ENCODE results near the gene WDR37. TPM values are rescaled to one million over a fixed set of nuclear protein-coding genes. Genes with fewer than 3 reads are reported as not detected.

The WDR37 gene
- total RNA-seq, 2 experiments from 2014 or later: 24.9 to 27.0 TPM

DNA sequence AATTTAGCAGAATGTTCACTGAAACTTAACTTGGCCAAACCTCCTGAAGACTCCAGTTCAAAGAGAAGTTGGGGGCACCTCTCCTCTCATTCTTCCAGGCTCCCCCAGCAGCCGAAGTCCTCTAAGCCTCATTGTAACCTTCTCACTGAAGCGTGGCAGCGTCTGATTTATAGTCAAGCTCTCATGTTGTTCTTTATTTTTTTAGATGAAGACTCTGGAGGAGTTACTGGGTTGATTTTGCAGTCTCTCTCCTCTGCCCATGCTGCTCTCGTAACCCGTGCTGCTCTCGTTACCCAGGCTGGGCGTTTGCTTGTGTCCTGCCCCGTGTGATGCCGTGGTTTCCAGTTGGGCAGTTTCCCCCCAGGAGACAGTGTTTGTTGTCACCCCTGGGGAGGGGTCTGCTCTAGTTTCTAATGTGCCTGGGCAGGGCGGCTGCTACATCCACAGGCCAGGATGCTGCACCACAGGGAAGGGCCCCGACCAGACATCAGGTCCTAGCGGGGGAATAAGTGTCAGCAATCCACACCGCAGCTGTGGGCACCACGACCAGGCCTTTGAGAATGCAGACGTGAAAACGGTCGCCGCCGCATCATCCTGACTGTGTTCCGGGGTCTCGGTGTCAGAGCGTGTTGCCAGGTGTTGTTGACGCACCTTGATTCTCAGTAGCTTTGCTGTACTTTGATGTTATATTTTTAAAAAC is 65.2 kb downstream of the WDR37 start:
- Mint-ChIP-seq H3K27ac (no peak overlapping the region), H3K27me3 (ENCODE audit: low read depth) (no peaks in the 10 kb centered on the region), H3K4me1 (ENCODE audit: low read depth) (peaks cover 34% of the 10 kb centered on the region), H3K9me3 (ENCODE audit: insufficient read depth) (no peaks in the 10 kb centered on the region), H3K36me3 (ENCODE audit: low read depth) (peaks cover 78% of the 10 kb centered on the region), H3K4me3 (no peak overlapping the region)
- CTCF ChIA-PET: no interaction called here
- ATAC-seq: no peak
- POLR2A ChIA-PET: no interaction called here
- peak; percentile 13 for DNase-seq

DNA sequence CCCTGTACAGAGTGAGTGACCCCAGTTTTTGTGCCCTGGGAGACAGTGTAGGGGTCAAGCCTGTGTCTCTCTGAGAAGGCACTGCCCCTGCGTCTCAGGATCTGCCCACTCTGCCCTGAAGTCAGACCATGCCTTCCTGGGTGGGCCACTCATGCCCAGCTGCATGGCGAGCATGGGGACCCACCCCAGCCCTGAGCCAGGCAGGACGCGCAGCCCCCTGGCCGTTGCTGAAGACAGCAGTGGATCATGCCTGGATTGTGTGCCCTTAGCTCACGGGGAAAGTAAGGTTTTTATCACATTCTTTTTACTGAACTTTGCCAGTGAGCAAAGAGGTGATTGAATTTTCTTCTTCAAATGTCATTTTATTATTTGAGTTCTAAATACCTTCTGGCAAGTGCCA is 66.2 kb downstream of the WDR37 start:
- DNase-seq (peak; percentile 11), ATAC-seq (no peak)
- Mint-ChIP-seq H3K4me3 (no peak overlapping the region), H3K27ac (no peak overlapping the region), H3K36me3 (ENCODE audit: low read depth) (peaks cover 76% of the 10 kb centered on the region), H3K4me1 (ENCODE audit: low read depth) (peaks cover 25% of the 10 kb centered on the region), H3K27me3 (ENCODE audit: low read depth) (no peaks in the 10 kb centered on the region), H3K9me3 (ENCODE audit: insufficient read depth) (no peaks in the 10 kb centered on the region)
- CTCF ChIA-PET: no interaction called here
- POLR2A ChIA-PET: no interaction called here

GRCh38 chr10:1123198-1123597 is 67.0 kb downstream of the WDR37 start:
- Mint-ChIP-seq H3K27ac (no peak overlapping the region), H3K9me3 (ENCODE audit: insufficient read depth) (no peaks in the 10 kb centered on the region), H3K4me1 (ENCODE audit: low read depth) (peaks cover 20% of the 10 kb centered on the region), H3K27me3 (ENCODE audit: low read depth) (no peaks in the 10 kb centered on the region), H3K36me3 (ENCODE audit: low read depth) (peaks cover 72% of the 10 kb centered on the region), H3K4me3 (no peak overlapping the region)
- ATAC-seq: no peak
- peak; percentile 4 for DNase-seq
- CTCF ChIA-PET: no interaction called here
- POLR2A ChIA-PET: no interaction called here

DNA sequence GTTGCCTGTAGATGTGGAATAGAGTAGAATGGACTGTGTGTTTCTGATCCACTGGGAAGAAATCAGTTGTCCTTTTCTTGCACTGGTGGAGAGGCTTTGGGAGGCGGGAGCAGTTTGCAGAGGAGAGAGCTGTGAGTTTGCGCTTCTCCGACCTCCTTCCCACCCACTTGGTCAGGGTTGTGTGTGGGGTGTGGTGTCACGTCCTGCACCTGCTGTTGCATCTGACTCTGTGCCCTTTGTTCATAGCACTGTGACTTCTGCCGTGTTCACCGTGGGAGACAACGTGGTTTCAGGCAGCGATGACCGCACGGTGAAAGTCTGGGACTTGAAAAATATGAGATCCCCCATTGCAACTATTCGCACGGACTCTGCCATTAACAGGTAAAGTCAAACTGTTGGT is 67.8 kb downstream of the WDR37 start:
- peak; percentile 9 for DNase-seq
- no peak for ATAC-seq
- Mint-ChIP-seq H3K4me3 (no peak overlapping the region), H3K27ac (no peak overlapping the region), H3K27me3 (ENCODE audit: low read depth) (no peaks in the 10 kb centered on the region), H3K4me1 (ENCODE audit: low read depth) (peaks cover 18% of the 10 kb centered on the region), H3K9me3 (ENCODE audit: insufficient read depth) (no peaks in the 10 kb centered on the region), H3K36me3 (ENCODE audit: low read depth) (peaks cover 70% of the 10 kb centered on the region)
- ChIA-PET POLR2A (no interaction called here), CTCF (no interaction called here)

- Mint-ChIP-seq H3K36me3 (ENCODE audit: low read depth) (peaks cover 72% of the 10 kb centered on the region), H3K9me3 (ENCODE audit: insufficient read depth) (no peaks in the 10 kb centered on the region), H3K27me3 (ENCODE audit: low read depth) (no peaks in the 10 kb centered on the region), H3K4me1 (ENCODE audit: low read depth) (peaks cover 18% of the 10 kb centered on the region), H3K4me3 (no peak overlapping the region), H3K27ac (no peak overlapping the region)
- DNase-seq (no peak), ATAC-seq (no peak)
- ChIA-PET CTCF (no interaction called here), POLR2A (no interaction called here)
Measured at GRCh38 chr10:1124796-1125195, 68.6 kb downstream of the WDR37 start.

DNA sequence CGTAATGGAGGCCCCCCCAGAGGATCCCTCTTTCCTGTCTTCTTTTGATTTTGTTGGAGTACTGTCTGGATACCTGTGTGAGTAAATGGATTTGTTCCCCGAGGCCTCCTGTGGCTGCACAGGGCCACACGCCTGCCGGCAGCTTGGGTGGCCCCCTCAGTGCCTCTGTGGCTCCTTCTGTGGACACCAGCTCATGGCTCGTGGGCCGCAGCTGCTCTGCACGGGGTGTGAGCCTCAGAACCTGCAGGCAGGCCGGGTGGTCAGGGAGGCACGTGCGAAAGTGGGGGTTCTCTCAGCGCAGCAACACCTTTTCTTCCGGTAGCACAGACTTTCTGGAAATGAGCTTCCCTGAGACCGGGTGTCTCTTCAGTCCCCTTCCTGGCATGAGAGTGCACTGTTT is 70.3 kb downstream of the WDR37 start:
- ChIA-PET POLR2A (interaction anchor here (0.6 kb wide), 1 partner anchor 176 kb away, joined by 3 read pairs; no protein-coding TSS in a partner anchor), CTCF (no interaction called here)
- ATAC-seq (no peak), DNase-seq (peak; percentile 14)
- H3K27me3 Mint-ChIP-seq (ENCODE audit: low read depth): no peaks in the 10 kb centered on the region
- peaks cover 76% of the 10 kb centered on the region for H3K36me3 Mint-ChIP-seq (ENCODE audit: low read depth)
- H3K9me3 Mint-ChIP-seq (ENCODE audit: insufficient read depth): no peaks in the 10 kb centered on the region
- peaks cover 19% of the 10 kb centered on the region for H3K4me1 Mint-ChIP-seq (ENCODE audit: low read depth)
- no peak overlapping the region for H3K27ac Mint-ChIP-seq
- H3K4me3 Mint-ChIP-seq: no peak overlapping the region

GRCh38 chr10:1127629-1128028 is 71.4 kb downstream of the WDR37 start:
- peak; percentile 16 for DNase-seq
- Mint-ChIP-seq H3K4me1 (ENCODE audit: low read depth) (peaks cover 22% of the 10 kb centered on the region), H3K27me3 (ENCODE audit: low read depth) (no peaks in the 10 kb centered on the region), H3K27ac (no peak overlapping the region), H3K36me3 (ENCODE audit: low read depth) (peaks cover 75% of the 10 kb centered on the region), H3K4me3 (no peak overlapping the region), H3K9me3 (ENCODE audit: insufficient read depth) (no peaks in the 10 kb centered on the region)
- POLR2A ChIA-PET: no interaction called here
- no peak for ATAC-seq
- CTCF ChIA-PET: no interaction called here

GRCh38 chr10:1128115-1128514 is 71.9 kb downstream of the WDR37 start:
- no peaks in the 10 kb centered on the region for H3K9me3 Mint-ChIP-seq (ENCODE audit: insufficient read depth)
- peaks cover 24% of the 10 kb centered on the region for H3K4me1 Mint-ChIP-seq (ENCODE audit: low read depth)
- no peaks in the 10 kb centered on the region for H3K27me3 Mint-ChIP-seq (ENCODE audit: low read depth)
- DNase-seq (peak; percentile 10), ATAC-seq (no peak)
- H3K27ac Mint-ChIP-seq: no peak overlapping the region
- ChIA-PET POLR2A (no interaction called here), CTCF (no interaction called here)
- H3K36me3 Mint-ChIP-seq (ENCODE audit: low read depth): peaks cover 77% of the 10 kb centered on the region
- no peak overlapping the region for H3K4me3 Mint-ChIP-seq

DNA sequence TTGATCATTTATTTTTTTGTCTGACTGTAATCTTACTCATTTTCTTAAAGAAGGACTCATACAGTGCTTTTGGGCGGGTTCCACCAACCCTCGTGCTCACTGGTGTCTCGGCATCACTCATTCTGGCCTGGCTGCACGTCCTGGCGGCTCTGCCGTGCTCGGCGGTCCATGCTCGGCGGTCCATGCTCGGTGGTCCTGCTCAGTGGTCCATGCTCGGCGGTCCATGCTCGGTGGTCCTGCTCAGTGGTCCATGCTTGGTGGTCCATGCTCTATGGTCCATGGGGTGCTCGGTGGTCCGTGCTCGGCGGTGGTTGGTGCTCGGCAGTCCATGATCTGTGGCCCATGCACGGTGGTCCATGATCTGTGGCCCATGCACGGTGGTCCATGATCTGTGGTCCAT is 72.5 kb downstream of the WDR37 start:
- peak; percentile 3 for DNase-seq
- no peak overlapping the region for H3K4me3 Mint-ChIP-seq
- no peaks in the 10 kb centered on the region for H3K9me3 Mint-ChIP-seq (ENCODE audit: insufficient read depth)
- POLR2A ChIA-PET: no interaction called here
- peaks cover 23% of the 10 kb centered on the region for H3K4me1 Mint-ChIP-seq (ENCODE audit: low read depth)
- H3K27me3 Mint-ChIP-seq (ENCODE audit: low read depth): no peaks in the 10 kb centered on the region
- no peak overlapping the region for H3K27ac Mint-ChIP-seq
- no peak for ATAC-seq
- peaks cover 74% of the 10 kb centered on the region for H3K36me3 Mint-ChIP-seq (ENCODE audit: low read depth)
- CTCF ChIA-PET: no interaction called here

- Mint-ChIP-seq H3K9me3 (ENCODE audit: insufficient read depth) (no peaks in the 10 kb centered on the region), H3K27ac (no peak overlapping the region), H3K27me3 (ENCODE audit: low read depth) (peaks cover under 1% of the 10 kb centered on the region), H3K36me3 (ENCODE audit: low read depth) (peaks cover 62% of the 10 kb centered on the region), H3K4me1 (ENCODE audit: low read depth) (peaks cover 28% of the 10 kb centered on the region), H3K4me3 (no peak overlapping the region)
- POLR2A ChIA-PET: interaction anchor here (0.6 kb wide), 1 partner anchor 16 kb away, joined by 3 read pairs; no protein-coding TSS in a partner anchor
- DNase-seq (peak; percentile 16), ATAC-seq (no peak)
- CTCF ChIA-PET: interaction anchor here (1.1 kb wide), 1 partner anchor 19 kb away, joined by 3 read pairs; no protein-coding TSS in a partner anchor
Measured at GRCh38 chr10:1130226-1130625, 74.0 kb downstream of the WDR37 start.

- POLR2A ChIA-PET: interaction anchor here (0.6 kb wide), 1 partner anchor 19 kb away, joined by 3 read pairs; no protein-coding TSS in a partner anchor
- DNase-seq (peak; percentile 3), ATAC-seq (no peak)
- no peaks in the 10 kb centered on the region for H3K9me3 Mint-ChIP-seq (ENCODE audit: insufficient read depth)
- peaks cover 4% of the 10 kb centered on the region for H3K27me3 Mint-ChIP-seq (ENCODE audit: low read depth)
- CTCF ChIA-PET: interaction anchor here (1.1 kb wide), 1 partner anchor 20 kb away, joined by 3 read pairs; no protein-coding TSS in a partner anchor
- no peak overlapping the region for H3K27ac Mint-ChIP-seq
- no peak overlapping the region for H3K4me3 Mint-ChIP-seq
- peaks cover 56% of the 10 kb centered on the region for H3K36me3 Mint-ChIP-seq (ENCODE audit: low read depth)
- peaks cover 28% of the 10 kb centered on the region for H3K4me1 Mint-ChIP-seq (ENCODE audit: low read depth)
Measured at GRCh38 chr10:1130995-1131790, 75.0 kb downstream of the WDR37 start.

DNA sequence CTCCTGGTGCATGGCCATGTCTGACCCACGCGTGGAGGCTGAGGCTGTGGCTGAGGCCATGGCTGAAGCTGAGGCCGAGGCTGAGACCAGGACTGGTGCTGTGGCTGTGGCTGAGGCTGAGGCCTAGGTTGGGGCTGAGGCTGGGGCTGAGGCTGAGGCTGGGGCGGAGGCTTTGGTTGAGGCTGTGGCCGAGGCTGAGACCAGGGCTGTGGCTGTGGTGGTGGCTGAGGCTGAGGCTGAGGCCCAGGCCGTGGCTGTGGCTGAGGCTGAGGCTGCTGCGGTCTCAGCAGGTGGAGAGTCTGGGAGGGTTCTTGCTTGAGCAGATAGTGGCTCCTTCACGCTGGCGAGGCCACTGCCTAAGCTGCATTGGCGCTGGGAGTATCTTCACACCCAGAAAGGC is 76.4 kb downstream of the WDR37 start:
- H3K9me3 Mint-ChIP-seq (ENCODE audit: insufficient read depth): peaks cover 4% of the 10 kb centered on the region
- POLR2A ChIA-PET: interaction anchor here (0.8 kb wide), 1 partner anchor 17 kb away, joined by 3 read pairs; no protein-coding TSS in a partner anchor
- H3K4me3 Mint-ChIP-seq: no peak overlapping the region
- H3K4me1 Mint-ChIP-seq (ENCODE audit: low read depth): peaks cover 28% of the 10 kb centered on the region
- DNase-seq (peak; percentile 18), ATAC-seq (peak; percentile 36)
- CTCF ChIA-PET: no interaction called here
- H3K27me3 Mint-ChIP-seq (ENCODE audit: low read depth): peaks cover 4% of the 10 kb centered on the region
- H3K27ac Mint-ChIP-seq: no peak overlapping the region
- peaks cover 47% of the 10 kb centered on the region for H3K36me3 Mint-ChIP-seq (ENCODE audit: low read depth)
